Gastroesophageal sphincter (tissue), 3 donors: ENCODE measurements around the gene PTPRG.

Source experiments
- POLR2AphosphoS5 ChIP-seq: sonication (generic); formaldehyde crosslinking; IDR thresholded peaks from one replicate; pipeline ENCODE4 v1.6.1; 2017; ENCODE audit warnings: antibody characterized with exemption
- TF ChIP-seq, protein P1 (sequence below), 4 experiments: fragments of 200-600 bp in 2 of 4; fragments of 450-650 bp in 2 of 4; sonication (generic) in 1 of 4; IDR thresholded peaks; one replicate each; pipeline ENCODE4 v1.5.1; 2017 to 2019; ENCODE audit warnings: antibody characterized with exemption in 4 of 4, mild to moderate bottlenecking in 2 of 4, moderate library complexity in 2 of 4

DNA sequence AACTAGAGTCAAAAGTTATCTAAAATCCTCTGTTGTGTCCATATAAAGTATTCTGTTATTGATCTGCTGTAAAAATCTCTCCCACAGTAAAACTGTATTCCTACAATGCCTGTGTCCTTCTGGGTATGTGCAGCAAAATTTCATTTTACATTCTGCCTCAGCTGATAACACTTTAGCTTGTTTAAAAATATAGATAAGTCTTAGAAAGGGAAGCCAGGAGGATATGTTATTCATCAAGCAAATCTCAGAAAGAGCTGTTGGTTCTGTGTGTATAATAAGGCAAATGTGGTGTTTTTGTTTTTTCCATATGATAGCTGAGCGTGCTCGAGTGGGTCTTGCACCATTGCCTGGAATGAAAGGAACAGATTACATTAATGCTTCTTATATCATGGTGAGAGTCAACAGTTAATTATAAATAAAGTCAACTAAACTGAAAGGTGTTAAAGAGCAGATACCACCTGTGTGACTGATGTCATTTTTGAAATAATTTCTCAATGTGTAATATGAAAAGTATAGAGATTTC is 715.3 kb downstream of the PTPRG start:
- TF ChIP-seq, protein P1, sequence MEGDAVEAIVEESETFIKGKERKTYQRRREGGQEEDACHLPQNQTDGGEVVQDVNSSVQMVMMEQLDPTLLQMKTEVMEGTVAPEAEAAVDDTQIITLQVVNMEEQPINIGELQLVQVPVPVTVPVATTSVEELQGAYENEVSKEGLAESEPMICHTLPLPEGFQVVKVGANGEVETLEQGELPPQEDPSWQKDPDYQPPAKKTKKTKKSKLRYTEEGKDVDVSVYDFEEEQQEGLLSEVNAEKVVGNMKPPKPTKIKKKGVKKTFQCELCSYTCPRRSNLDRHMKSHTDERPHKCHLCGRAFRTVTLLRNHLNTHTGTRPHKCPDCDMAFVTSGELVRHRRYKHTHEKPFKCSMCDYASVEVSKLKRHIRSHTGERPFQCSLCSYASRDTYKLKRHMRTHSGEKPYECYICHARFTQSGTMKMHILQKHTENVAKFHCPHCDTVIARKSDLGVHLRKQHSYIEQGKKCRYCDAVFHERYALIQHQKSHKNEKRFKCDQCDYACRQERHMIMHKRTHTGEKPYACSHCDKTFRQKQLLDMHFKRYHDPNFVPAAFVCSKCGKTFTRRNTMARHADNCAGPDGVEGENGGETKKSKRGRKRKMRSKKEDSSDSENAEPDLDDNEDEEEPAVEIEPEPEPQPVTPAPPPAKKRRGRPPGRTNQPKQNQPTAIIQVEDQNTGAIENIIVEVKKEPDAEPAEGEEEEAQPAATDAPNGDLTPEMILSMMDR (IDR thresholded peaks at IDR 0.05): no peak
- no peak for TF ChIP-seq POLR2AphosphoS5
